Left ventricle myocardium superior (tissue), 1 donor: ENCODE results near the gene LAMA4. TPM values are rescaled to one million over a fixed set of nuclear protein-coding genes. Genes with fewer than 3 reads are reported as not detected.
"Not testable (repeated sequence)": the region's sequence is repeated elsewhere in the genome, so short reads cannot be mapped to it uniquely, and the experiment has no call there.

Source experiments
- ATAC-seq: fragments of 200-7000 bp; cut with Tn5 transposase; one replicate; pipeline ENCODE4 v1.9.1; 2020; ENCODE audit warnings: mild to moderate bottlenecking, moderate library complexity
- DNase-seq: peaks from one replicate; pipeline ENCODE4 v3.0.0-alpha.2; 2020
- intact Hi-C: fragments of 100-400 bp; cut with micrococcal nuclease; formaldehyde crosslinking; loops from one replicate; pipeline ENCODE4 v1.11.0; 2022
- total RNA-seq: library from RNA; stranded (reverse); fragmentation: NEBNext Ultra II Directional; extraction: Animal tissue kit (Norgen Biotek cat#: 25700); gene quantifications from one replicate; pipeline ENCODE4 v1.2.1, GENCODE V29; 2021
- donor health status: DM: no; HTN: yes; CAD: no; lungs with severe emphysema.

The LAMA4 gene
- total RNA-seq, 1 donor from 2014 or later = 50.6 TPM

GRCh38 chr6:112221981-112222852 lies 32.1 kb downstream of the LAMA4 start:
- intact Hi-C loops = no loop called here
- no peak for ATAC-seq
- no peak for DNase-seq

- no peak for ATAC-seq
- intact Hi-C loops = no loop called here
- DNase-seq = no peak
Measured at GRCh38 chr6:112221561-112221960, 32.8 kb downstream of the LAMA4 start.

- intact Hi-C loops = no loop called here
- DNase-seq (peak; percentile 85), ATAC-seq (peak; percentile 81)
Measured at GRCh38 chr6:112218563-112218962, 35.8 kb downstream of the LAMA4 start.

GRCh38 chr6:112216662-112217551 lies 37.5 kb downstream of the LAMA4 start:
- DNase-seq (no peak), ATAC-seq (peak; percentile 5)
- intact Hi-C loops = no loop called here

GRCh38 chr6:112215488-112216284 lies 38.7 kb downstream of the LAMA4 start:
- no peak for DNase-seq
- intact Hi-C loops = no loop called here
- no peak for ATAC-seq

- intact Hi-C loops = no loop called here
- peak; percentile 29 for ATAC-seq
Measured at GRCh38 chr6:112214739-112215269, 39.6 kb downstream of the LAMA4 start.

GRCh38 chr6:112210852-112211251 lies 43.5 kb downstream of the LAMA4 start:
- intact Hi-C loops = no loop called here
- DNase-seq (no peak), ATAC-seq (no peak)

More at GRCh38 chr6:112214739-112215269, 39.6 kb downstream of the LAMA4 start:
- DNase-seq = no peak

- ATAC-seq = no peak
Measured at GRCh38 chr6:112209131-112209530, 45.2 kb downstream of the LAMA4 start.

GRCh38 chr6:112207776-112208175 lies 46.6 kb downstream of the LAMA4 start:
- intact Hi-C loops = no loop called here
- ATAC-seq (no peak), DNase-seq (no peak)

More at GRCh38 chr6:112209131-112209530, 45.2 kb downstream of the LAMA4 start:
- DNase-seq = no peak
- intact Hi-C loops = no loop called here

- no peak for DNase-seq
- intact Hi-C loops = no loop called here
- ATAC-seq = no peak
Measured at GRCh38 chr6:112207131-112207530, 47.2 kb downstream of the LAMA4 start.

- intact Hi-C loops = no loop called here
- ATAC-seq = no peak
- DNase-seq = no peak
Measured at GRCh38 chr6:112206110-112206458, 48.3 kb downstream of the LAMA4 start.

- intact Hi-C loops = no loop called here
Measured at GRCh38 chr6:112205427-112206109, 48.8 kb downstream of the LAMA4 start.

GRCh38 chr6:112204350-112204706 lies 50.0 kb downstream of the LAMA4 start:
- intact Hi-C loops = no loop called here
- no peak for ATAC-seq
- DNase-seq = no peak

More at GRCh38 chr6:112205427-112206109, 48.8 kb downstream of the LAMA4 start:
- ATAC-seq (no peak), DNase-seq (no peak)

GRCh38 chr6:112203577-112204349 lies 50.6 kb downstream of the LAMA4 start:
- intact Hi-C loops = no loop called here
- no peak for ATAC-seq

GRCh38 chr6:112202639-112203341 lies 51.6 kb downstream of the LAMA4 start:
- no peak for ATAC-seq
- intact Hi-C loops = no loop called here

More at GRCh38 chr6:112203577-112204349, 50.6 kb downstream of the LAMA4 start:
- no peak for DNase-seq

GRCh38 chr6:112200185-112200914 lies 54.0 kb downstream of the LAMA4 start:
- ATAC-seq, DNase-seq, intact Hi-C loops: not testable (repeated sequence)

More at GRCh38 chr6:112202639-112203341, 51.6 kb downstream of the LAMA4 start:
- DNase-seq = no peak
